C1 segment of cervical spinal cord (tissue), 14 donors: Measurements from ENCODE around the gene TNFSF11.
"Not testable (repeated sequence)": the region's sequence is repeated elsewhere in the genome, so short reads cannot be mapped to it uniquely, and the experiment has no call there.

ENCODE experiments used
- DNase-seq, 14 donors: peaks; one replicate each; lab custom pipeline; 2025; lab: John Stamatoyannopoulos, UW

Gene TNFSF11

GRCh38 chr13:42560320-42560719 is 13.6 kb upstream of the TNFSF11 start:
- DNase-seq = not testable (repeated sequence)

- DNase-seq = no peak
Observed at GRCh38 chr13:42561752-42562467, 12.0 kb upstream of the TNFSF11 start.

GRCh38 chr13:42567906-42568305 is 6.0 kb upstream of the TNFSF11 start:
- no peak for DNase-seq

GRCh38 chr13:42569576-42570344 is 4.2 kb upstream of the TNFSF11 start:
- DNase-seq = no peak

GRCh38 chr13:42571895-42572294 is 2.1 kb upstream of the TNFSF11 start:
- DNase-seq = no peak

GRCh38 chr13:42574435-42575311 is 721 bp downstream of the TNFSF11 start:
- DNase-seq = no peak

GRCh38 chr13:42575938-42576337 is 2.0 kb downstream of the TNFSF11 start:
- no peak for DNase-seq

GRCh38 chr13:42577538-42577937 is 3.6 kb downstream of the TNFSF11 start:
- no peak for DNase-seq

- no peak for DNase-seq
Observed at GRCh38 chr13:42580644-42581043, 6.7 kb downstream of the TNFSF11 start.

GRCh38 chr13:42581427-42581826 is 7.5 kb downstream of the TNFSF11 start:
- DNase-seq = no peak

- no peak for DNase-seq
Observed at GRCh38 chr13:42591602-42592001, 17.6 kb downstream of the TNFSF11 start.

GRCh38 chr13:42592915-42593900 is 19.3 kb downstream of the TNFSF11 start:
- no peak for DNase-seq

- peak in 9 of 14 donors; percentile 0 to 9 (median 2) for DNase-seq
Observed at GRCh38 chr13:42594481-42595252, 20.7 kb downstream of the TNFSF11 start.

- no peak for DNase-seq
Observed at GRCh38 chr13:42595253-42595571, 21.3 kb downstream of the TNFSF11 start.

- DNase-seq = no peak
Observed at GRCh38 chr13:42597505-42597904, 23.6 kb downstream of the TNFSF11 start.

GRCh38 chr13:42600943-42601342 is 27.0 kb downstream of the TNFSF11 start:
- DNase-seq = no peak

- no peak for DNase-seq
Observed at GRCh38 chr13:42602906-42603305, 29.0 kb downstream of the TNFSF11 start.

- DNase-seq = no peak
Observed at GRCh38 chr13:42603571-42603970, 29.6 kb downstream of the TNFSF11 start.

GRCh38 chr13:42607546-42607945 is 33.6 kb downstream of the TNFSF11 start:
- no peak for DNase-seq

- no peak for DNase-seq
Observed at GRCh38 chr13:42610649-42611048, 36.7 kb downstream of the TNFSF11 start.
